HEK293T (cell line): Measurements from ENCODE around the gene CKLF.

Source experiments
- ELF4 ChIP-seq: fragments of 450-650 bp; IDR thresholded peaks from 2 replicates; pipeline ENCODE4 v1.6.1; 2017; ENCODE audit warnings: antibody characterized with exemption
- FOXM1 ChIP-seq: fragments of 450-650 bp; IDR thresholded peaks from 2 replicates; pipeline ENCODE4 v1.6.1; 2017; ENCODE audit warnings: mild to moderate bottlenecking, borderline replicate concordance
- HDGF ChIP-seq: fragments of 450-650 bp; IDR thresholded peaks from 2 replicates; pipeline ENCODE4 v1.6.1; 2017; ENCODE audit warnings: antibody characterized with exemption, borderline replicate concordance
- L3MBTL2 ChIP-seq: fragments of 450-650 bp; conservative IDR thresholded peaks from 2 replicates; pipeline ENCODE4 v1.6.1; 2016; ENCODE audit warnings: mild to moderate bottlenecking
- NFRKB ChIP-seq: fragments of 450-650 bp; IDR thresholded peaks from 2 replicates; pipeline ENCODE4 v1.6.1; 2016; ENCODE audit warnings: mild to moderate bottlenecking, moderate library complexity
- SP1 ChIP-seq: fragments of 450-650 bp; IDR thresholded peaks from 2 replicates; pipeline ENCODE4 v1.6.1; 2017
- SUZ12 ChIP-seq: fragments of 450-650 bp; IDR thresholded peaks from 2 replicates; pipeline ENCODE4 v1.6.1; 2016; ENCODE audit warnings: mild to moderate bottlenecking
- ZNF384 ChIP-seq: fragments of 450-650 bp; IDR thresholded peaks from 2 replicates; pipeline ENCODE4 v1.6.1; 2016

DNA sequence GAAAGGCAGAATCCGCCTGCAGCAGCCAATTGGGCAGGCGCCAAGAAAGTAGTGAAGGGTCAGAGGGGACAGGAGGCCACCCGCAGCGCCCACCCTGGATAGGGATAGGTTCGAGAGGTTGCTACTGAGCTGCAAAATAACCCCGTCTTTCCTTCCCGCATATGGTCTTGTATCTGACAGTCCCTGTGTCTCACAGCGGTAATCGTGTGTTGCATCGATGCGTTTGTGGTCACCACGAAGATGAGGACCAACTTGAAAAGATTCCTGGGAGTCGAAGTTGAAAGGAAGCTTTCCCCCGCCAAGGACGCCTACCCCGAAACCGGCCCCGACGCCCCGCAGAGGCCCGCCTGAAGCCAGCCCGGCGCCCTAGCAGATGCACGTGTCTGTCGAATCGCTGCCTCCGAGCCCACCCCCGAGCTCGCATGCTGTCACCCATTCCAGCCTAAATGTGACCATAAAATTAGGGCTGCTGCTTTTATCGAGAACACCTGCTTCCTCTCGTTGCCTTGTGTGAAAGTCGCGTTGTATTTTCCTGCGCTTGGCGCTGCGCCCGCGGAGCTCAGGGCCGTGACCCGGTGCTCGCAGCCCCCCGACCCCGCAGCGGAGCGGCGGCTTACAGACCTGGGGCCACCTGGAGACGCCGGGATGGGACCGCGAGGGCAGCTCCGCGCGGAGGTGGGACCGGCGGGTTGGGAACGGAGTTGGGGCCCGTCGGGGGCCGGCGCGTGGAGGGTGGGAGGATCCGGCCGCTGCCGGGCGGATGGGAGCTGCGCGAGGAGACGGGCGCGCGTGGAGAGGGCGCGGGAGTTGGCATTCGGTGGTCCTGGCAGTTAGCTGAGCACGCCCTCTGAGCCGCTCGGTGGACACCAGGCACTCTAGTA, 26.5 kb downstream of the CKLF start, which contains the start of gene CMTM2:
- TF ChIP-seq NFRKB = no peak
- no peak for TF ChIP-seq ELF4
- no peak for TF ChIP-seq SUZ12
- TF ChIP-seq FOXM1 = no peak
- TF ChIP-seq L3MBTL2 = no peak
- TF ChIP-seq HDGF = no peak
- no peak for TF ChIP-seq ZNF384
- TF ChIP-seq SP1 = no peak
